GM19463 (cell line): Measurements from ENCODE around the gene ZNF773.
"Not testable (repeated sequence)": the region's sequence is repeated elsewhere in the genome, so short reads cannot be mapped to it uniquely, and the experiment has no call there.

Experiments used
- ATAC-seq: cut with Tn5 transposase; IDR thresholded peaks from one replicate; pipeline ENCODE4 v1.9.1; 2021; ENCODE audit warnings: mild to moderate bottlenecking, moderate library complexity; ENCODE audit not compliant: unreplicated experiment

Gene ZNF773

DNA sequence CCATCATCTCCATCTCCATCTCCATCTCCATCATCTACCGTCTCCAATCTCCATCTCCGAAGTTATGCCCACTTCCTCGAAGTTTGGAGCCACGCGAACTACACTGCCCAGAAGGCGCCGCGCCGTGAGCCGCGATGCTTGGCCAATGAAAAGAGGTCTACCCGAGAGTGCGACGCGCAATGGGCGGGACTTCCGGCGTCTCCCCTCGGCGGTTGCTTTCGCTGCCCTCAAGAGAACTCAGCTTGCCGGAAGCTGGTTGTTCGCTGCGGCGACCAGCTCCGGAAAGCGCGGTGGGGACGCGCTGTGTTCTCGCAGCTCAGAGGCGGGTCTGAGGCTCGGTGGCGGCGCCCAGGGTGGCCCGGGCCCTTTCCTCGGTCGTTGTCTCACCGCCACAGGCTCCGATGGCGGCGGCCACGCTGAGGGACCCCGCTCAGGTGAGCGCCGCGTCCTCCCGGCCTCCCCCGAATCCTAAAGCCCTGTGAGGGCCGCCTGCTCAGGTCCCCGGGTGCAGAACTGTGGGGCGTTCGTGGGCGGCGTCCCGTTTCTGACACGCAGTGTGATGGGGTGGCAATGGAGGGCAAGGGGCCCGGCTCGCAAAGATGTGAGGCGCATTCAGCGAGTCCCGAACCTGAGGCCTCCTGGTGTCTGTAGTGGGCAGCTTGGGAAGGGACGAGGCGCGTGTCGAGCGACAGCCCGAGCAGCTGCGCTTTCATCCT lies at the start of gene ZNF773:
ZNF773 (plus strand) TSS at position 259 of the 716 bp plus-strand sequence; CDS start at position 402, 143 bp downstream.
- ATAC-seq = peak; percentile 100

DNA sequence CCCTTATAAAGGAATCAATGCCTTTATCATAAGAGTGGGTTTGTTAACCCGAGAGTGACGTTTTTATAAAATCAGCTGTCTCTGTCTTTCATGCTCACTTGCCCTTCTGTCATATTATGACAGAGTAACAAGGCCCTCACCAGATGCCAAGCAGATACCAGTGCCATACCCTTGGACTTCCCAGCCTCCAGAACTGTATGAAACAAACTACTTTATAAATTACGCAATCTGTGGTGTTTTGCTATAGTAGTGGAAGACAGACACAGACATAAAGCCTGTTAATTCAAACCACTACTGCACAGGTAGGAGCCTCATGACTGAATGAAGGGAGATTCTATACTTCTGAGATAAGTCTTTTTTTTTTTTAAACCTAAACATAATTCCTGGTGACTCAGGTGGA lies 47.4 kb upstream of the ZNF773 start:
- no peak for ATAC-seq

DNA sequence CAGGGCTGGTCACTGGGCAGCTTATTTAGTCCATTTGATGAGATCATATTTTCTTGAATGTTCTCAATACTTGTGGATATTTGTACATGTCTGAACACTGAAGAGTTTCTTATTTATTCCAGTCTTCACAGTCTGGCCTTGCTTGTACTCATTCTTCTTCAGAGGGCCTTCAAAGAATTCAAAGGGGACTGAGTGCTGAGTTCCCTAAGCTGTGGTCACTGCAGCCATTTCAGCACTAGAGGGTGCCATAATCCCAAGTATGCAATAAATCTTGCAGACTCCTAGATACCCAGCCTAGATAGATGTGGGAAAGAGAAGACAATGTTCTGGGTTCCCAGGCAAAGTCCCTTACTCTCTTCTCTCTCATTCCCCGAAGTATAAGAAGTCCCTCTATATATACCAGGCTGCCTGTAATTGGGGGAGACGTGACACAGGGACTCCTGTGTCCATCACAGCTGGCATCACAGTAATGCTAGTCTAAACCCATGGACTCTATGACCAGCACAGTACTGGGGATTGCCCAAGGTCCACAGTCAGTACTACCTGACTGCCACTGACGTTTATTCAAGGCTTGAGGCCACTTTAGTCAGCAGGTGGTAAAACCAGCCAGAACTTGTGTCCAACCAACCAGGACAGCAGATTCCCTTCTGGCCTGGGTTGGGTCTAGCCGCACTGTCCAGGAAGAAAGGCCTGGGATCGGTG lies 33.9 kb upstream of the ZNF773 start:
- ATAC-seq = no peak

DNA sequence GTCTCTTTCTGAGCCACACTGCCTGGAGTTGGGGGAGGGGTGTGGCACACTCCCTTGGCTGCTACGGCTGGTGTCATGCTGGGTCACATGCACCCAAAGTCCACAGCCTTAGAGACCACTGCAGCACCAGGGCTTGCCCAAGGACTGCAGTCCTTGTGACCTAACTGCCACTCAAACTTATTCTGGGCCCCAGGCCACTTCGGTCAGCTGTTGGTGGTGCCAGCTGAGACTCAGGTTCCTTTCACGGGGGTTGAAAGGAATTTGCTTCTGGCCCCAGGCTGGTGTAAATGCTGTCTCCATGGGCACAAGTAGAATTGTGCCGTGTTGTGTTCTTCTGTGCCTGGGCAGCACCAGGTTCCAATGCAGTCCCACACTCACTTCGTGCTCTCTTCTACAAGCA lies 33.2 kb upstream of the ZNF773 start:
- no peak for ATAC-seq

DNA sequence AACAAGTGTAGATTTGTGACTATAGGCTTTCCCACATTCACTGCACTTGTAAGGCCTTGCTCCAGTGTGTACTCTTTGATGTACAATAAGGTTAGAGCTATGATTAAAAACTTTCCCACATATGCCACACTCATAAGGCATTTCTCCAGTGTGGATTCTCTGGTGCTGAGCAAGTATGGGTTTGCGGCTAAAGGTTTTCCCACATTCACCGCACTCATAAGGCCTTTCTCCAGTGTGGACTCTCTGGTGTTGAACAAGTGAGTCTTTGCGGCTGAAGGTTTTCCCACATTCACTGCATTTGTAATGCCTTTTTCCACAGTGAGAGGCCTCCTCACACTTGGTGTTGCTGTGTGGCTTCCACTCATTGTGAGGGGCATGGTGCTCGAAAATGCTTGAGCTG lies 26.1 kb upstream of the ZNF773 start:
- ATAC-seq = no peak

DNA sequence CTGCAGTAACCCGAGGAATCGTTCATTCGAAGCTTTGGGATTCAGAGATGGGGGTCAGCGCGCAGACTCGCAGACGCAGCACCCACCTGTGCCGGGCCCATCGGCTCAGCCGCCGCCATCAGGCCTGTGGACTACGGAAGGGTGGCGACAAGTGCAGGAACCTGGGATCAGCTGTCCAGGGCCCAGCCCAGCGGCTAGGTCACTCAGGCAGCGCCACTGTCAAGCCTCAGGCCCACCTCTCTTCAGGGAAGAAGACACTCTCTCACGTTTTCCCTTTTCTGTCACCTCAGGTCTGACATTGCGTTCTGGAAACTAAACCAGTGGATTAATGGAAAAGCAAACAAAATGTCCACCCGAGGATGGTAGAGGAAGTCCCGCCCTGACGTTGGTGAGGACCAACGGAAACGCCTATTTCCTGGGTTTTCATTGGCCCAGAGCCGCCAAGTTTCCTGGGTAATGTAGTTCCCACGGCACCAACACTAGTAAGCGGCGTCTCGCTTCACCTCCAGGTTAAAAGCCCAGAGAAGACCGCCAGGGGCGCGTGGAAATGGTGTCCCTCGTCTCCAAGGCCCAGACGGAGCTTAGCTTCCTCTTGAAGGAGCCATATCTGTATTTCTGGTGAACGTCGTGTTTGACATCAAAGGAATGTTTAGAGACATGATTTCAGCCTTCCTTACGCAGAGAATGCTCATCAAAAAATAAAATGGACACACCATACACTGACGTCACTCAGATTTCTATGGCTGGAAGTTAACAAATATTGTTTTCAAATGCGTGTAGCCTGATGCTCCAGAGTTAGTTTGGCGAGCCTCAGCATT lies 22.3 kb upstream of the ZNF773 start, which contains the start of gene ZNF772:
ZNF772 (minus strand) TSS at position 376 of the 818 bp plus-strand sequence; CDS start at position 119, 257 bp downstream.
- peak; percentile 98 for ATAC-seq

DNA sequence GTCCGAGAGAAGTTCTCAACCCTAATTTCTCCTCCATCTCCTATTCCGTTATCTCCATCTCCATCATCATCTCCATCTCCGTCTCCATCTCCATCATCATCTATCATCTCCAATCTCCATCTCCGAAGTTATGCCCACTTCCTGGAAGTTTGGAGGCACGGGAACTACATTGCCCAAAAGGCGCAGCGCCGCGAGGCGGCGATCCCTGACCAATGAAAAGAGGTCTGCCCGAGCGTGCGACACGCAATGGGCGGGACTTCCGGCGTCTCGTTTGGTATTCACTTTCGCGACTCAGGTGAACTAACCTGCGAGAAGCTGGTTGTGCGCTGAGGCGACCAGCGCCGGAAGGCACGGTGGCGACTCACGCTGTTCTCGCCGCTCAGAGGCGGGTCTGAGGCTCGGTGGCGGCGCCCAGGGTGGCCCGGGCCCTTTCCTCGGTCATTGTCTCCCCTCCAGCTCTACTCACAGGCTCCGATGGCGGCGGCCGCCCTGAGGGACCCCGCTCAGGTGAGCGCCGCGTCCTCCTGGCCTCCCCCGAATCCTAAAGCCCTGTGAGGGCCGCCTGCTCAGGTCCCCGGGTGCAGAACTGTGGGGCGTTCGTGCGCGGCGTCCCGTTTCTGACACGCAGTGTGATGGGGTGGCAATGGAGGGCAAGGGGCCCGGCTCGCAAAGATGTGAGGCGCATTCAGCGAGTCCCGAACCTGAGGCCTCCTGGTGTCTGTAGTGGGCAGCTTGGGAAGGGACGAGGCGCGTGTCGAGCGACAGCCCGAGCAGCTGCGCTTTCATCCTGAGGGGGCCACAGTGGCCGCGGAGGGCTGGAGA lies 12.1 kb upstream of the ZNF773 start, which contains the start of gene ZNF419:
ZNF419 (plus strand) TSS at position 274 of the 822 bp plus-strand sequence; CDS start at position 475, 201 bp downstream.
- peak; percentile 95 for ATAC-seq

DNA sequence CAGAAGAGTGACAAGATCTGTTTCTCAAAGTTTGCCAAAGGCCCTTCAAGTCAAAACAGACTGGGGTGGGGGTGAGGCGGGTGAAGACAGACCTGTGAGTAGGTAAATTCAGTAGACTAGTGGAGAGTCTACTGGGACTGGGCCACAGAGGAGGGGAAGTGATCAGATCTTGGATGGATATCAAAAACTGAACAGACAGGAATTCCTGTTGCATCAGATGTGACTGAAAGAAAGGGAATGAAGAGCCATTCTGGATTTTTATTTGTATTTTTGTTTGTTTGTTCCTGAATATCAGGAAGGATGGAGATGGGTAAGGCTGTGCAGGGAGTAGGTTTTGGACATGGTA lies 11.5 kb upstream of the ZNF773 start:
- not testable (repeated sequence) for ATAC-seq

DNA sequence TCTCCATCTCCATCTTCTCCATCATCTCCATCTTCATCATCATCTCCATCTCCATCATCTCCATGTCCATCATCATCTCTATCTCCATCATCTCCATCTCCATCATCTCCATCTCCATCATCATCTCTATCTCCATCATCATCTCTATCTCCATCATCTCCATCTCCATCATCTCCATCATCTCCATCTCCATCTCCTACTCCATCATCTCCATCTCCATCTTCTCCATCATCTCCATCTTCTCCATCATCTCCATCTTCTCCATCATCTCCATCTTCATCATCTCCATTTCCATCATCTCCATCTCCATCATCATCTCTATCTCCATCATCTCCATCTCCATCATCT lies 432 bp upstream of the ZNF773 start:
- not testable (repeated sequence) for ATAC-seq

DNA sequence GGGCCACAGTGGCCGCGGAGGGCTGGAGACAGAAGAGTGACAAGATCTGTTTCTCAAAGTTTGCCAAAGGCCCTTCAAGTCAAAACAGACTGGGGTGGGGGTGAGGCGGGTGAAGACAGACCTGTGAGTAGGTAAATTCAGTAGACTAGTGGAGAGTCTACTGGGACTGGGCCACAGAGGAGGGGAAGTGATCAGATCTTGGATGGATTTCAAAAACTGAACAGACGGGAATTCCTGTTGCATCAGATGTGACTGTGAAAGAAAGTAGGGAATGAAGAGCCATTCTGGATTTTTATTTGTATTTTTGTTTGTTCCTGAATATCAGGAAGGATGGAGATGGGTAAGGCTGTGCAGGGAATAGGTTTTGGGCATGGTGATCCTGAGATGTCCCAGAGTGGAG lies 662 bp downstream of the ZNF773 start:
- ATAC-seq = not testable (repeated sequence)

DNA sequence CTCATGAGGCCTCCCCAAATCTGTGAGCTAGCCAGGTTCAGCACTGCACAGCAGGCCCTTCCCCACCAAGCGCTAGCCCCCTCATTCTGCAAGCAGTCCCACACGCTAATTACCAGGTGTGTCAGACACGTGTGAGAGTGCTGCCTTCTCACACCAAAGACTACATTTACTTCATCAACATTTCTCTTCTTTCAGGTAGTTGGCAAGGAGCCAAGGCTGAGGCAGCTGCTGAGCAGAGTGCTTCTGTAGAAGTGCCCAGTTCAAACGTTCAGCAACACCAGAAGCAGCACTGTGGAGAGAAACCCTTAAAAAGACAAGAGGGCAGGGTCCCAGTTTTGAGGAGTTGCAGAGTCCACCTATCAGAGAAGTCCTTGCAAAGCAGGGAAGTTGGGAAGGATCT lies 6.4 kb downstream of the ZNF773 start:
- no peak for ATAC-seq

DNA sequence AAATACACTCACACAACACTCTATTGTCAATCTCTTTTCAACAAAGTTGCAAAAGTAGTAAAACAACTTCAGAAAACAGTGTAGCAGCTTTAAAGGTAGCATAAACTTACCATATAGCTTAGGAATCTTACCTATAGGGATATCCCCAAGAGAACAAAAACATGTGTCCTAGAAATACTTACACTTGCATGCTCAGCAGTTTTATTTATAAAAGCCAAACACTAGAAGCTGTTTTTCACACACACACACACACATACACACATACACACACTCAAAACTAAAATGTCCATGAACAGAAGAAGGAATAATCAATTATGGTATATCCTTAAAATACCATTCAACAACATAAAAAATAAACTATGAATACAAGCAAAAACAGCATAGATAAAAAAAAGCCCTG lies 11.7 kb downstream of the ZNF773 start:
- ATAC-seq = no peak

DNA sequence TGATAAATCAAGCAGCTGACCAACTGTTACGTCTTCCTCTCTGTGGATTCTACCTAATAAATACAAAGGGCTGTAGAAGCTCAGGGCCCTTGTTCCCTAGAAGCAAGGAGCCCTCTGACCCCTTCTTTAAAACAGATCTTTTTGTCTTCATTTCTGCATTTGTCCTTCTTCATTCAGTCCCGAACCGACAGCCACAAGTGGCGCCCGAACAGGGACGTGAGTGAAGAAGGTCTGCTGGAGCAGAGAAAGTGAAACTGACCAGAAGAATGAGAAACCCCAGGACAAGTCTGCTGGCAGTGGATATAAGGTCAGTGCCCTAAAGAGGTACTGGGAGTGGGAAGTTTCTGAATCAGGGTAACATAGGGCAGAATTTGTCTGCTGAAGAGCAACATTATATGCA lies 13.1 kb downstream of the ZNF773 start:
- ATAC-seq = no peak

DNA sequence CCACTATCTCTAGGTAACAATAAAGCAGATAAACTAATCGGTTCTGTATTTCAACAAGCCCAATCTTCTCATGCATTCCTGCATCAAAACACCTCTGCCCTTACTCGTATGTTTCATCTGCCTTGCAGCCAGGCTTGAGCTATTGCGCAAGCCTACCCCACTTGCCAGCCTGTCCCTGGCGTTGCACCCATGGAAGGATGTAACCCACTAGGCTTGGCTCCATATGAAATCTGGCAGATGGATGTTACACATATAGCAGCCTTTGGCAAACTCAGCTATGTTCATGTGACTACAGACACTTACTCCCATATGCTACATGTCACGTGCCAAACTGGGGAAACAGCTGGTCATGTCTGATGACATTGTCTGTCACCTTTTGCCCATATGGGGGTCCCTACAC lies 15.5 kb downstream of the ZNF773 start:
- ATAC-seq = no peak

DNA sequence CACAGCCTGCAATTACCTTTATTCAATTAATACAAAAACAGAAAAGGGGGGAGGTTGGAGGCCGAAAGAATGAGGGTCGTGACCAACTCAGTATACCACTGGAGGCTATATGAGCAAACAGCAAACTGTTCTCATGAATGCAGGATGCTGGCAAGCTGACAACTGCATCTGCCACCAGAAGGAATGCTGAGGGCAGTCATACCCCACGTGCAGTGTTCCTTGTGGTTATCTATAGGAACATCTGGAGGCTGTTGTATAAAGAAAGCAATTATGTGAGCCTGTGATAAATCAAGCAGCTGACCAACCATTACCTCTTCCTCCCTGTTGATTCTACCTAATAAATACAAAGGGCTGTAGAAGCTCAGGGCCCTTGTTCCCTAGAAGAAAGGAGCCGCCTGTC lies 18.3 kb downstream of the ZNF773 start:
- not testable (repeated sequence) for ATAC-seq

DNA sequence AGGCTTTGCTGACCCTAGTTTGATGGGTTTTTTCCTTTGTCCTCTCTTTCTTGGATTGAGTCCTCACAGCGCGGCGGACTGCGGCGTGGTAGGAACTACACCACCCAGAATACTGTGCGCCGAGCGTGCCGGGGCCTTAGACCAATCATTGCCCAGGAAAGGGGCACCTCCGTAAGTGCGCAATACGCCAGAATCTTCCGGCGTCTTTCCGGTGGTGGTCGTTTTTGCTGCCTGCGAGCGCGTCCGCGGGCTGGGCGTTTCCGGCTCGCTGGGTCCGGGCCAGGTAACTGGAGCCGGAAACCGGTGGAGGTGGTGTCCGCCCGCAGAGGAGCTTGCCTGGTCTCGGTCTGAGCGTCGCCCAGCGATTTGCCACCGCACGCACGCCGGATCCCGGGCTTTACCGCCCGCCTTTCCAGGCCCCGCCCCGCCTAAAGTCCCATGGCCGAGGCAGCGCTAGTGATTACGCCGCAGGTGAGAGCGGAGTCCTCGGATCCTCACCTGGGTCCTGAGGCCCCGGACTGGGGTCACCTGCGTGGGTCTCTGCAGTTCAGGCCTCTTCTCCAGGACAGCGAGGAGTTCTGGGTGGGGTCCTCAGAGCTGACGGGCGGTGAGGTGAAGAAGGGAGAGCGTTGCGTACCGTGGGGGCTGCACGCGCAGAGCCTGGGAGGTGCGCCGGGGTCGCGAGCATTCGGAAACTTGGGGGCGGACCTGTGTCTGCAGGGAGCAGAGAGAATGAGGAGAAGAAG lies 27.6 kb downstream of the ZNF773 start, which contains the start of gene ZNF549:
ZNF549 (plus strand) TSS at position 221 of the 746 bp plus-strand sequence; CDS start at position 439, 218 bp downstream.
- ATAC-seq = peak; percentile 99

DNA sequence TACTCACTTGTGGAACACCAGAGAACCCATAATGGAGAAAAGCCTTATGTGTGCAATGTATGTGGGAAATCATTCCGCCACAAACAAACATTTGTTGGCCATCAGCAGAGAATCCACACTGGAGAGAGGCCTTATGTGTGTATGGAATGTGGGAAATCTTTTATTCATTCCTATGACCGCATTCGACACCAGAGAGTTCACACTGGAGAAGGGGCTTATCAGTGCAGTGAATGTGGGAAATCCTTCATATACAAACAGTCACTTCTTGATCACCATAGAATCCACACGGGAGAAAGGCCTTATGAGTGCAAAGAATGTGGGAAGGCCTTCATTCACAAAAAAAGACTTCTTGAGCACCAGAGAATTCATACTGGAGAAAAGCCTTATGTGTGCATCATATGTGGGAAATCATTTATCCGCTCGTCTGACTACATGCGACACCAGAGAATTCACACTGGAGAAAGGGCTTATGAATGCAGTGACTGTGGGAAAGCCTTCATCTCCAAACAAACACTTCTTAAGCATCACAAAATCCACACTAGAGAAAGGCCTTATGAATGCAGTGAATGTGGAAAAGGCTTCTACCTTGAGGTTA lies 38.3 kb downstream of the ZNF773 start:
- ATAC-seq = no peak

DNA sequence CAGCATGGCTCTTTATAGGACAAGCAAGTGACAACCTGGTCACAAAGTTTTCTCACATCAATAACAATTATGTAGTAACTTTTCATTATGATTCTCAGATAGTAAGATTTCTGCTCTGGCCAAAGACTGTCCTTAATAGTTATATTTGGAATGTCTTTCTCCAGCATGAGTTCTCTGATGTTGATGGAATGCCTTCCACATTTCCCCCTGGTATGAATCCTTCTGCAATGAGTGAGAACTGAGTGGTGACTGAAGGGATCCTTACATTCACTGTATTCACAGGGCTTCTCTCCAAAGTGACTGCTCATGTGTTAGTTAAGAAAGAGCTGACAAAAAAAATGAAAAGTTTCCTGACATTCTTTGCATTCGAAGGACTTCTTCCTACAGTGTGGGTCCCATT lies 46.8 kb downstream of the ZNF773 start:
- ATAC-seq = no peak

DNA sequence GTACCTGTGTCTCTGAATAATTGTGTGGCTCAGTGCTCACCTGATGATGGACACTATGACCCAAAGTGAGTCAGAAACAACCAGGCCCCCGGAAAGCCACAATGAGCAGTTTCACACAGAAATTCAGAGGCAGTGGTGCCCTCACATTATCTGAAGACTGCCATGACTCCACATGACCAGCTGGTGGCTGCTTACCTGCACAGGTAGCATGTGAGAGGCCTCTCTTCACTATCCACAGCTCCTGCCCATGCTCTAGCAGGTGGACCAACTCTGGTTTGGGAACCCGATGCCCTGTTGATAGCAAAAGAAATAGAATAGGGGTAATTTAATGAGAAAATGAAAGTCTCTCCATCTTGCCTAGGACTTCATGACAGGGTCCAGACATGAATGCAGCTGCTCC lies 52.7 kb downstream of the ZNF773 start:
- no peak for ATAC-seq
